C4-2B (cell line): ENCODE measurements around the gene PIN4.
A peak's percentile ranks its signal among the peaks of the same experiment; 100 is the strongest.

Experiments used
- H3K27ac ChIP-seq: fragments of 450-650 bp; 2 replicates; pipeline ENCODE4 v1.5.1; 2017
- ZFX ChIP-seq: fragments of 450-650 bp; IDR thresholded peaks from 2 replicates; pipeline ENCODE4 v1.6.1; 2017
- TF ChIP-seq, protein P1 (sequence below): fragments of 450-650 bp; conservative IDR thresholded peaks from 2 replicates; pipeline ENCODE4 v1.5.1; 2017; ENCODE audit warnings: mild to moderate bottlenecking

The PIN4 gene

DNA sequence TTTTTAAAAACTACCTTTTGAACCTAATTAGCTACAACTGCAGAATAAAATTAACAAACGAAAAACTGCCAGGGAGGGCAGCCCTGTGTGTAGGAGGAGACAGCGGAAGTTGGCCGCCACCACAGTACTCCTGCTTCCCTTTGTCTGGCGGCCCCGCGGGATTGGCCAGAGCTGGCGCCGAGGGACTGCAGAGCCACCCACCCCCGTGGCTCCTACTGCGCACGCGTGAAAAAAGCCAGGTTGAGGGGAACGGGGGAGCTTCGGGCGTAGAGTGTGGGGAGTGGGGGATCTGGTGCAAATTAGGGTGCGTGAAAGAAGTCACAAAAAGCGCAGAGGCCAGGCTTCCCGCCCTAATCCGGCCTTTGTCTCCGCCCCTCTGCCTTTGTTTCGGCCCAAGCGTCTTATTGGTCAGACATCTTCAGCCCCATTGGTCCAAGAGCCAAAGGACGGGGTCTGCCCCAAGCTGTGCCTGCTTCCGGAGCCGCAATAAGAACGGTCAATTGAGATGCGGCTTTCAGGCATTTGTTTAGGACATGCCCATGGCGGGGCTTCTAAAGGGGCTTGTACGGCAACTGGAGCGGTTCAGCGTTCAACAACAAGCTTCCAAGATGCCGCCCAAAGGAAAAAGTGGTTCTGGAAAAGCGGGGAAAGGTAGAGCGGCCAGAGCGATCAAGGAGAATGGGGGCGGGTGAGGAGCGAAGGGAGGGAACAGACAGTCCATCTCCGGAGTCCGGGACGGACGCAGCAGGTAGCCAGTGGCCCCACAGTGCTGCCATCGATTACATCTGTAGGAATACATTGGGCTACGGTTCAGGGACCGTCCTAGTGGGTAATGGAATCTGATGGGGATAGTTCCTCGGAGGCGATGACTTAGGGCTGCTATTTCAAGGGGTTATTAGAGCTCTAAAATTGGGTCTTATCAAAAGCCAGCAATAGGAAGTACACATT, at the start of gene PIN4:
Gene PIN4, plus strand, starts transcription at position 580 of the 948 bp plus-strand sequence. Its CDS starts 29 bp downstream, at position 609.
- no peak for TF ChIP-seq ZFX
- TF ChIP-seq, protein P1, sequence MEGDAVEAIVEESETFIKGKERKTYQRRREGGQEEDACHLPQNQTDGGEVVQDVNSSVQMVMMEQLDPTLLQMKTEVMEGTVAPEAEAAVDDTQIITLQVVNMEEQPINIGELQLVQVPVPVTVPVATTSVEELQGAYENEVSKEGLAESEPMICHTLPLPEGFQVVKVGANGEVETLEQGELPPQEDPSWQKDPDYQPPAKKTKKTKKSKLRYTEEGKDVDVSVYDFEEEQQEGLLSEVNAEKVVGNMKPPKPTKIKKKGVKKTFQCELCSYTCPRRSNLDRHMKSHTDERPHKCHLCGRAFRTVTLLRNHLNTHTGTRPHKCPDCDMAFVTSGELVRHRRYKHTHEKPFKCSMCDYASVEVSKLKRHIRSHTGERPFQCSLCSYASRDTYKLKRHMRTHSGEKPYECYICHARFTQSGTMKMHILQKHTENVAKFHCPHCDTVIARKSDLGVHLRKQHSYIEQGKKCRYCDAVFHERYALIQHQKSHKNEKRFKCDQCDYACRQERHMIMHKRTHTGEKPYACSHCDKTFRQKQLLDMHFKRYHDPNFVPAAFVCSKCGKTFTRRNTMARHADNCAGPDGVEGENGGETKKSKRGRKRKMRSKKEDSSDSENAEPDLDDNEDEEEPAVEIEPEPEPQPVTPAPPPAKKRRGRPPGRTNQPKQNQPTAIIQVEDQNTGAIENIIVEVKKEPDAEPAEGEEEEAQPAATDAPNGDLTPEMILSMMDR, result no peak

DNA sequence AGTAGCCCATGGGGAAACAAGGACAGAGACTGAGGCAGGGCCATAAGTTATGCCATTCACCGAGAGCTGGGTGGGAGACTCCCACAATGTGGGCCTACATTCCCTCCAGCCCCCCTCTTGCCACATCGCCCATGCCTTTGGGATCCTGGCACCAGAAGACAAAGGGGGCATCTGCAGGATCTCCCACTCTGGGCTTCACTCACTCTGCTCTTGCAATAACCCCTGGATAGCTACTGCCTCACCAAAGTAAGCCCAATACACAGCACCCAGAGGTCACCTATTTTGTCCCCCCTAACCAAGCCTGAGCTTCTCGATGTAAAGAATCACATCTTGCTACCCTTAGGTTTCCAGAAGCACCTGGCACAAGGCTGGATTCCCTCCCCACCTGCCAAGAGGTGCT, 49.1 kb upstream of the PIN4 start:
- no peak overlapping the region for H3K27ac ChIP-seq
- TF ChIP-seq, protein P1, result no peak
- no peak for TF ChIP-seq ZFX

More for the DNA sequence above, at the start of gene PIN4:
- peak within 1 kb of the TSS; percentile 75 for H3K27ac ChIP-seq

DNA sequence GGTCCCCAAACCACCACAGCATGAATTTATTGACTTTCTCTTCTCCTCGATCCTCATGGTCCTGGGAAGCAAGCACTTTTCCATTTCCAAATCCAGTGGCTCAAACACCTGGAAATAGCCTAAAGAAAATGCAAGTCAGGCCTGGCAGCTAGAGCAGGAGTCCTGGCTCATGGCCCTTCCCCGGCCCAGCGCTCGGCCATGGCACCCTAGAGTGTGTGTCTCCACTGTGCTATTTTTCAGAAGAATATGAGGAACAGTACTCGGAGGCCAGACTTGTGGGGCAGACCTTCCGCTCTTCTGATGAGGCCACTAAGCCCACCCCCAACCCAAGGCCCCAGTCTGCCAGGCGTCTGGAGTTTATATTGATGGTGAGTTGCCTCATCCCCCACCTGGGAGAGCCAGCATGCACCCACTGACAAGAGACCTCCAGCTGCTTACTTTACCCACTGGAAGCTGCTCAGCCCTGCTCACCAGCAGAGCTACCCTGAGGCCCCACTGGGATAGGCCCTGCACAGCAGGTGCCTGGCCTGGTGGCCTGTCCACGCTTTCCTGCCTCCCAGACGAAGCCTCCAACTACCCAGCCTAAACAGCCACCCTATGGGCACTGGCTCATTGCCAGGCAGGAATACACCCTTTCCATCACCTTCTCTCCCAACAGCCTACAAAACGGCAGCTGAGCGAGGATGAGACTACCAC, 47.6 kb upstream of the PIN4 start:
- no peak for TF ChIP-seq ZFX
- TF ChIP-seq, protein P1, result no peak
- H3K27ac ChIP-seq, result no peak overlapping the region

DNA sequence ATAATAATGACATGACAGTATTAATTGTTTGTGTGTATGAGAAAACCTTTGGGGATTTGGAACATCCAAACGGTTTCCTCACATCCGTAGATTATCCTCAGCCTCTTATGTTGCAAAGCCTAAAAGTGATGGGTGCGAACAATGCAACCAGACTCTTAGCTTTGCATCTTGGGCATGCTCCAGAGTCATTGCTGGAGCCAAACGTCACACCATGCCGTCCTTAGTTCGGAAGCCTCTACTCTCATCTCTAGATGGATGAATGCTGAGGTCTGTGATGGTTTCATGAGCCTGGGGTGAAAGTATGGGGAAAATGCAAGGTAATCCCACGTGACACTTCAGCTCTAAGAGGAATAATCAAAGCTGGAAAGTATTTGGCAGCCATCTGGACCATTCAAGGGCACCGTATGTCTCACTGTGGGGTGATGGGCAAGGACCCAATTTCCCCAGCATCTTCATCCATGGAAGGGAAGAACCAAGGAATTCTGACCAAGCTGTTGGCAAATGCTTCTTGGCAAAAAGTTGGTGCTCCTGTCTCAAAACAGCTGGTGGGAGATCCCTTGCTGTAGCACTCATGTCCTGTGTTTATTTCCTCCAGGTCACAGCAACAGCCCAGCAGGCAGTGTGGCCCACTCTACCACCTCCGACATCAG, 43.6 kb upstream of the PIN4 start:
- H3K27ac ChIP-seq, result no peak overlapping the region
- TF ChIP-seq, protein P1, result no peak
- TF ChIP-seq ZFX, result no peak

DNA sequence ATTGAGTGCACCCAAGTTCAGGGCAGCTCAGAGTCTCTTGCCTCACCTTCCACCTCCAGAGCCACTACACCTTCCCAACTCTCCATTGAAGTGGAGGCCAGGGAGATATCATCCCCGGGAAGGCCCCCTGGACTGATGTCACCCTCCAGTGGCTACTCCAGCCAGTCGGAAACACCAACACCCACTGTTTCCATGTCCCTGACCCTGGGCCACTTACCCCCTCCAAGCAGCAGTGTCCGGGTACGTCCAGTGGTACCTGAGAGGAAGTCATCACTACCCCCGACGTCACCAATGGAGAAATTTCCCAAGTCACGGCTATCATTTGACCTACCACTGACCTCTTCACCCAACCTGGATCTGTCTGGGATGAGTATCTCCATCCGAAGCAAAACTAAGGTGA, 42.0 kb upstream of the PIN4 start:
- no peak overlapping the region for H3K27ac ChIP-seq
- no peak for TF ChIP-seq ZFX
- TF ChIP-seq, protein P1, result no peak

DNA sequence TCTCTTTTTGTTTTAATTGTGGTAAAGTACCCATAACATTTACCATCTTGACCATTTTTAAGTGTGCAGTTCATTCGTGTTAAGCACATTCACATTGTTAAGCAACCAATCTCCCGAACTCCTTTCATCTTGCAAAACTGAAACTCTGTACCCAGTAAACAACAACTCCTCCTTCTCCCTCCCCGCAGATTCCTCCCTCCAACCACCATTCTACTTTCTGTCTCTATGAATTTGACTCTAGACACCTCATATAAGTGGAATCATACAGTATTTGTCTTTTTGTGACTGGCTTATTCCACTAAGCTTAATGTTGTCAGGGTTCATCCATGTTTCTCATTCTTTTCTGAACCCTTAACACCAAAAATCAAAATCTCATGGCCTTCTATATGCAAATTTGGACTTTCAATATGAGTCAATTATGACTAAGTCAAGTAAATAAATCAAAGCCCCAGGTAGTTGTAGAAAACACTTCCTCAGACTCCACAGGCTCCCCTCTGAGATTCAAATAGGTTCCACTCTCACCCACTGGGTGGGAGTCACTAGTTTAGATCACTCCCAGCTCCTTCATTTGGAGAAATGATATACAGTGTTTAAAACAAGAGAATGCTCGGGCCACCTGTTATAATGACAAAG, 40.1 kb upstream of the PIN4 start:
- no peak overlapping the region for H3K27ac ChIP-seq
- no peak for TF ChIP-seq ZFX
- TF ChIP-seq, protein P1, result no peak
